ENCODE measurements around the gene KCNIP3.

KCNIP3 gene

DNA sequence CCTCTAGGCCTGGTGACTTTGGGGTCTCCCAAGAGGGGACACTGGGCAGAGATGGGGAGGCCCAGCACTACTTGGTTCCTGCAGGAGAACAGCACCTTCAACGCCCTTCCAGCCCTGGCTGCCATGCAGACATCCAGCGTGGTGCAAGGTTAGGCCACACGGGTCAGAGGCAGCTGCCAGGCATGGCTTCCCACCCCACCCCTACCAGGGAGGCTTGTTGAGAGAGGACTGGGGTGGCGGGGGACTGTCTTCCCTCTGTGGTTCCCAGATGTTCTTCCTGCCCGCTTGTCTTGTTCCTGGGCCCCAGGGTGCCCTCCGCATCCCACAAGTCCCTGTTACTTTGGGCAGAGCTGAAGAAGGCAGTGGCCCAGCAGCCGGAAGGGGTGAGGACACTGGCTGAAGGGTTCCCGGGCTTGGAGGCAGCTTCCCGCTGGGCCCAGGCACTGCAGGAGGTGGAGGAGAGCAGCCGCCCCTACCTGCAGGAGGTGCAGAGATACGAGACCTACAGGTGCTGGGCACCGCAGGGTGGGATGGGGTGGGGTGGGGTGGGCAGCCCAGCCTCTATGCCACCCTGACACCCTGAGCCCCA is 18.4 kb upstream of the KCNIP3 start:
- DNase-seq (ENCODE audit: low read depth): no peak
- H3K4me3 ChIP-seq (replicated peaks; ENCODE audit: low read depth, low read length): no peak overlapping the region
- TF ChIP-seq, protein P1, sequence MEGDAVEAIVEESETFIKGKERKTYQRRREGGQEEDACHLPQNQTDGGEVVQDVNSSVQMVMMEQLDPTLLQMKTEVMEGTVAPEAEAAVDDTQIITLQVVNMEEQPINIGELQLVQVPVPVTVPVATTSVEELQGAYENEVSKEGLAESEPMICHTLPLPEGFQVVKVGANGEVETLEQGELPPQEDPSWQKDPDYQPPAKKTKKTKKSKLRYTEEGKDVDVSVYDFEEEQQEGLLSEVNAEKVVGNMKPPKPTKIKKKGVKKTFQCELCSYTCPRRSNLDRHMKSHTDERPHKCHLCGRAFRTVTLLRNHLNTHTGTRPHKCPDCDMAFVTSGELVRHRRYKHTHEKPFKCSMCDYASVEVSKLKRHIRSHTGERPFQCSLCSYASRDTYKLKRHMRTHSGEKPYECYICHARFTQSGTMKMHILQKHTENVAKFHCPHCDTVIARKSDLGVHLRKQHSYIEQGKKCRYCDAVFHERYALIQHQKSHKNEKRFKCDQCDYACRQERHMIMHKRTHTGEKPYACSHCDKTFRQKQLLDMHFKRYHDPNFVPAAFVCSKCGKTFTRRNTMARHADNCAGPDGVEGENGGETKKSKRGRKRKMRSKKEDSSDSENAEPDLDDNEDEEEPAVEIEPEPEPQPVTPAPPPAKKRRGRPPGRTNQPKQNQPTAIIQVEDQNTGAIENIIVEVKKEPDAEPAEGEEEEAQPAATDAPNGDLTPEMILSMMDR (IDR thresholded peaks at IDR 0.05; ENCODE audit: low read length, missing control alignments): no peak

DNA sequence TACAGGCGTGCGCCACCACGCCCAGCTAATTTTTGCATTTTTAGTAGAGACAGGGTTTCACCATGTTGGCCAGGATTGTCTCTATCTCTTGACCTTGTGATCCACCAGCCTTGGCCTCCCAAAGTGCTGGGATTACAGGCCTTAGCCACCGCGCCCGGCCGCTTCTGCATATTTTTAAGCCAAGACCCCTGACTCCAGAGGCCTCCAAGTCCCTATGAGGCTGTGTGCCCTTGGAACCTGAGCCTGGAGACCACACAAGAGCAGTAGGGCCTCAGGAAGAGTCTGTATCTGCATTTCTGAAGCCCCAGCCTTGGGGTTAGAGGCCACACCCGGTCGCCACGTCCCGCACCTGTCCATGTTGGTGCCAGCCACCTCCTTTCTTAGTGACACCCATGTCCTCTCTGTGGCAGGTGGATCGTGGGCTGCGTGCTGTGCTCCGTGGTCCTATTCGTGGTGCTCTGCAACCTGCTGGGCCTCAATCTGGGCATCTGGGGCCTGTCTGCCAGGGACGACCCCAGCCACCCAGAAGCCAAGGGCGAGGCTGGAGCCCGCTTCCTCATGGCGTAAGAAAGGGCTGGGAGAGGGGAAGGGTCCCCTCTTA is 17.6 kb upstream of the KCNIP3 start:
- no peak overlapping the region for H3K4me3 ChIP-seq (replicated peaks; ENCODE audit: low read depth, low read length)
- TF ChIP-seq, protein P1 (IDR thresholded peaks at IDR 0.05; ENCODE audit: low read length, missing control alignments): no peak

DNA sequence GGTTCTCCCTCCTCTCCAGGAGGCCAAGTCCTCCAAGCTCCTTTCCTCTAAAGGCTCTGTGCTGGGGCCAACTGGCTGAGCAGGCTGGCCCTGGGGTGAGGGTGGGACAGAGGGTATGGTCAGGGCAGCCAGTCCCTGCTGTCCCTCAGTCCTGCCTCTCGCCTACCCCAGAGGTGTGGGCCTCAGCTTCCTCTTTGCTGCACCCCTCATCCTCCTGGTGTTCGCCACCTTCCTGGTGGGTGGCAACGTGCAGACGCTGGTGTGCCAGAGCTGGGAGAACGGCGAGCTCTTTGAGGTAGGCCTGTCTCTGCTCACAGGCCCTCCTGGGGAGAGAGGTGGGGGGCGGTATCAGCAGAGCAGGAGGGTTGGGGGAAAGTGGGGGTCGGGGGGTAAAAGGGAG is 16.1 kb upstream of the KCNIP3 start:
- no peak for DNase-seq (ENCODE audit: low read depth)
- TF ChIP-seq, protein P1 (IDR thresholded peaks at IDR 0.05; ENCODE audit: low read length, missing control alignments): no peak
- H3K4me3 ChIP-seq (replicated peaks; ENCODE audit: low read depth, low read length): no peak overlapping the region

More for the DNA sequence above, 17.6 kb upstream of the KCNIP3 start:
- no peak for DNase-seq (ENCODE audit: low read depth)

DNA sequence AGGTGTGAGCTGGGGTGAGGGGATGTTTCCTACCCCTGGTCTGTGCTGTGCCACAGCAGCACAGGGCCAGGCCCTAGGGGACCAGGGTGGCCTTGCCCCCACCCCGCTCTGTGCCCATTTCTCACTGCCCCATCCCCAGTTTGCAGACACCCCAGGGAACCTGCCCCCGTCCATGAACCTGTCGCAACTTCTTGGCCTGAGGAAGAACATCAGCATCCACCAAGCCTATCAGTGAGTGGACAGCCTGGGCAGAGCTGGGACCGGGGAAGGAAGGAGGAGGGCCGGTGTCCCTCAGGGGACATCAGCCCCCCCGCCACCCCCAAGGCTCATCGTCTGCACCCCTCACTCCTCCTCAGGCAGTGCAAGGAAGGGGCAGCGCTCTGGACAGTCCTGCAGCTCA is 15.4 kb upstream of the KCNIP3 start:
- DNase-seq (ENCODE audit: low read depth): no peak
- H3K4me3 ChIP-seq (replicated peaks; ENCODE audit: low read depth, low read length): no peak overlapping the region
- TF ChIP-seq, protein P1 (IDR thresholded peaks at IDR 0.05; ENCODE audit: low read length, missing control alignments): no peak

DNA sequence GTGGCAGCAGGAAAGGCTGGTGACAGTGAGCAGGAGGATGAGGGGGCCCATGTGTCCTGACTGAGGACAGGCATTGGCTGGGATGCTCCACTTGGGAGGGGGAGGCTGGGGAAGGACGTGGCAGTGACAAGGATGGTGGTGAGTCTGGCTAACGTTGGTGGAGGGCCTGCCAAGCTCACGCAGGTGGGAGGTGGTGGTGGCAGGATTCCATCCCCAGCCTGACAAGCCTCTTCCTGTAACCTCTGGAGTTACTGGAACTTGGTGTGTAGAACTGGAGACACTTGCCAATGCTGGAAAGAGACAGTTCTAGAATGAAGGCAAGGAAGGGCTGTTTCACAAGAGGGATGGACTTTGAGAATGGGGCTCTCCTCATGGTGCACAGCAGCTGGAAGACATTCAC is 14.7 kb upstream of the KCNIP3 start:
- no peak overlapping the region for H3K4me3 ChIP-seq (replicated peaks; ENCODE audit: low read depth, low read length)
- DNase-seq (ENCODE audit: low read depth): no peak
- TF ChIP-seq, protein P1 (IDR thresholded peaks at IDR 0.05; ENCODE audit: low read length, missing control alignments): no peak

DNA sequence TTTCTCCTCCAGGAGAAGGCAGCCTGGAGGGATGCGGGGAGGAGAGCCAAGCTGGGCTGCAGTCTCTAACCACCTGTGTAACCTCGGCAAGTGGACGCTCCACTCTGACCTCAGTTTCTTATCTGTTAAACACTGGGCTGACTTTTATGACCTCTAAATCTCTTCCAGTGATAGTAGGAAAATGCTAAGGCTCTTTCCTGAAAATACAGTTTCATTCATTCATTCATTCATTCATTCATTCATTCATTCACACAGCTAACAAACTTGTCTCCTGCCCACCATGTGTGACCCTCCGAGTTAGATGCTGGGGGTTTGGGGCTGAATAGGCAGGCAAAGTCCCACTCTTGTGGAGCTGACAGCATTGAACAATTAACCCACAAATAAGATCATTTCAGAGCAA is 13.6 kb upstream of the KCNIP3 start:
- no peak overlapping the region for H3K4me3 ChIP-seq (replicated peaks; ENCODE audit: low read depth, low read length)
- DNase-seq (ENCODE audit: low read depth): no peak
- TF ChIP-seq, protein P1 (IDR thresholded peaks at IDR 0.05; ENCODE audit: low read length, missing control alignments): no peak
